Subcutaneous preadipocyte (primary cell): ENCODE data around the gene SMOC1. TPM values are rescaled to one million over a fixed set of nuclear protein-coding genes. Genes with fewer than 3 reads are reported as not detected.

Experiments used
- total RNA-seq: library from RNA; depleted of rRNA; stranded (reverse); fragments of >200 nt; gene quantifications from 2 replicates; pipeline ENCODE4 v1.2.3, GENCODE V29; 2012

Gene SMOC1
- total RNA-seq, result 23.9 and 25.2 TPM in 2 replicates

GRCh38 chr14:69879175-69880043, at the start of gene SMOC1:
Gene SMOC1 (plus strand): TSS chr14:69879416. CDS start chr14:69879679, 263 bp downstream.

Other genes with a start within 250 kb of the SMOC1 start
- 80.8 and 89.7 TPM in 2 replicates for gene SRSF5, start 112.3 kb upstream of the SMOC1 start, total RNA-seq
- gene SLC10A1, start 82.2 kb upstream of the SMOC1 start, total RNA-seq, result not detected in 2 replicates